AG08395 (cell line): ENCODE measurements around the gene GNPDA1.

ENCODE experiments used
- DNase-seq: peaks from one replicate; pipeline ENCODE4 v3.0.0; 2012; ENCODE audit warnings: mixed read lengths, low spot score

The GNPDA1 gene

DNA sequence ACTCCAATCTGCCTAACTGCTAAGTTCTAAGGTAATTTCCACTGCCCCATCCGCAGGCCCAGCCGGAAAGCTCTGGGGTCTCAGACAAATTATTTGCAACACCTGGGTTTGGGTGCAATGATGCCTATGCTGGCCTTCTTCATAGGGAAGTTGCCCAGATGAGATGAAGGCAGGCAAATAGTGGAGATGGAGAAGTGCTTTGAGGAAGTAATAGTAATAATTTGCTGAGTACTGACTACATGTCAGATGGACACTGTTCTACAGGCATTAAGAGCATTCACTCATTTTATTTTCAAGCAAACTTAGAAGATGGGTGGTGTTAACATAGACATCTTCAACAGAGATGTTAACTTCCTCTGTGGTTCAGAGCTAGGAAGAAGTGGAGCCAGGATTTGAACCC is 58.6 kb downstream of the GNPDA1 start:
- no peak for DNase-seq

DNA sequence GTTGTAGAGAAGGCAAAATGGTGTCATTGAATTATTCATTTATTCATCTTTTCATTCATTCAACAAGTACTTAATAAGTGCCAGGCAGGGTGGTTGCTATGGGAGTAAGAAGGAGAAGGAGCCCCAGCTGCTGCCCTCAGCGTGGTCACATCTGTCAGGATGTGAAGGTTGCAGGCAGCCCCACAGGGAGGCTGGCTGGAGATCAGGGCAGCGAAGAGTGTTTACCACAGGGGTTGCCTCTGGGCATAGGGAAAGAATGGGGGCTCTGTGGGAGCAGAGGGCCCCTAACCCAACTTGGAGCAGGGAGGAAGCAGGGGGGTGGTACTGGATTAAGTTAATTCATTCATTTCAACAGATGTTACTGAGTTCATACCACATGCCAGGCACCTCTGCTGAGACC is 60.8 kb downstream of the GNPDA1 start:
- no peak for DNase-seq

- DNase-seq, result no peak
These were observed 61.5 kb downstream of the GNPDA1 start for GRCh38 chr5:141951332-141951781.
